Brain microvascular endothelial cell (primary cell): ENCODE measurements around the gene SERPINE3.

ENCODE experiments used
- DNase-seq: peaks from one replicate; pipeline ENCODE4 v3.0.0-alpha.2; 2020
- H3K27ac ChIP-seq: fragments of 250-450 bp; sonication (Bioruptor Pico); 2 replicates; pipeline ENCODE4 v1.5.1; 2020; ENCODE audit warnings: mild to moderate bottlenecking, moderate library complexity
- H3K27me3 ChIP-seq: fragments of 250-450 bp; sonication (Bioruptor Pico); replicated peaks from 2 replicates; pipeline ENCODE4 v1.5.1; 2020; ENCODE audit warnings: mild to moderate bottlenecking
- H3K36me3 ChIP-seq: fragments of 250-450 bp; sonication (Bioruptor Pico); replicated peaks from 2 replicates; pipeline ENCODE4 v1.5.1; 2020; ENCODE audit warnings: mild to moderate bottlenecking
- H3K4me3 ChIP-seq: 2 replicates; pipeline ENCODE4 v1.5.1; 2011; ENCODE audit warnings: low read depth, mild to moderate bottlenecking, control low read depth, low read length, moderate library complexity
- in situ Hi-C: cut with HindIII; loops from 2 replicates; pipeline ENCODE4 v1.10.0; 2017; ENCODE audit warnings: low sequenced_read_pairs, low pct_ligation_motif_present
- TF ChIP-seq, protein P1 (sequence below): IDR thresholded peaks from 2 replicates; pipeline ENCODE4 v1.5.1; 2011; ENCODE audit warnings: low read depth, mild to moderate bottlenecking, moderate library complexity, low read length, control low read depth, inconsistent platforms; ENCODE audit errors: missing control alignments

Gene SERPINE3

DNA sequence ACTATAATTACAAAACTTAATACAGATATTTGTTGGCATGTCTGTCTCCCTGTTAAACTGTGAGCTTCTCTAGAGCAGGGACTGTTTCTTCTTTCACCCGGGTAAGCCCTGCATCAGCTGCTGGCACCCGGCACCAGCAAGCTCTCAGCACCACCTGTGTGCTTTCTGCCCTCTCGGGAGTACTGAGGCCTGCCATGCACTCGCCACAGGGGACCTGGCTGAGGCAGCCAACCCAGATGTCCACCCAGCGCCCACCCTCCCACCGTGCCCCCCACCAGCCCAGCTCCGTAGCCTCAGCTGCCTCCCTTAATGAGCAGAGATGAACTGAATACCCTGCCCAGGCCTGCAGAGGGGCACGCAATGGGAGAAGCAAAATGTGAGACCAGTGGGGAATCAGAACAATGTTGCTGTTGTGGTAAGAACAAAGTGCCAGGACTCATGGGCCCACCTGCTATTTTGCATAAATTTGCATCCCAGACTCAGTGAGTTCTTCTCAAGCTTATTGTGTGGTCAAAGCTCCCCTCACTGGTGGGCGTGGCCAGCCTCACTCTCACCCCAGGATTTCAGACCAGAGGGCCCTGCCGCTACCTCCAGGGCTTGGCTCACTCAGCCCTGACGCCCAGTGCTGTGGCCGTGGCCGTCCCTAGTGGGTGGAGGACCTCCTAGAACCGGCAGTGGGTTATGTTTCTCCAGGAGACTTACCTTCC lies 14.6 kb upstream of the SERPINE3 start:
- H3K36me3 ChIP-seq = no peaks in the 10 kb centered on the region
- H3K27ac ChIP-seq = no peak overlapping the region
- H3K4me3 ChIP-seq = no peak overlapping the region
- DNase-seq = no peak
- no peaks in the 10 kb centered on the region for H3K27me3 ChIP-seq
- TF ChIP-seq, protein P1, sequence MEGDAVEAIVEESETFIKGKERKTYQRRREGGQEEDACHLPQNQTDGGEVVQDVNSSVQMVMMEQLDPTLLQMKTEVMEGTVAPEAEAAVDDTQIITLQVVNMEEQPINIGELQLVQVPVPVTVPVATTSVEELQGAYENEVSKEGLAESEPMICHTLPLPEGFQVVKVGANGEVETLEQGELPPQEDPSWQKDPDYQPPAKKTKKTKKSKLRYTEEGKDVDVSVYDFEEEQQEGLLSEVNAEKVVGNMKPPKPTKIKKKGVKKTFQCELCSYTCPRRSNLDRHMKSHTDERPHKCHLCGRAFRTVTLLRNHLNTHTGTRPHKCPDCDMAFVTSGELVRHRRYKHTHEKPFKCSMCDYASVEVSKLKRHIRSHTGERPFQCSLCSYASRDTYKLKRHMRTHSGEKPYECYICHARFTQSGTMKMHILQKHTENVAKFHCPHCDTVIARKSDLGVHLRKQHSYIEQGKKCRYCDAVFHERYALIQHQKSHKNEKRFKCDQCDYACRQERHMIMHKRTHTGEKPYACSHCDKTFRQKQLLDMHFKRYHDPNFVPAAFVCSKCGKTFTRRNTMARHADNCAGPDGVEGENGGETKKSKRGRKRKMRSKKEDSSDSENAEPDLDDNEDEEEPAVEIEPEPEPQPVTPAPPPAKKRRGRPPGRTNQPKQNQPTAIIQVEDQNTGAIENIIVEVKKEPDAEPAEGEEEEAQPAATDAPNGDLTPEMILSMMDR = no peak
- in situ Hi-C loops = no loop called here

DNA sequence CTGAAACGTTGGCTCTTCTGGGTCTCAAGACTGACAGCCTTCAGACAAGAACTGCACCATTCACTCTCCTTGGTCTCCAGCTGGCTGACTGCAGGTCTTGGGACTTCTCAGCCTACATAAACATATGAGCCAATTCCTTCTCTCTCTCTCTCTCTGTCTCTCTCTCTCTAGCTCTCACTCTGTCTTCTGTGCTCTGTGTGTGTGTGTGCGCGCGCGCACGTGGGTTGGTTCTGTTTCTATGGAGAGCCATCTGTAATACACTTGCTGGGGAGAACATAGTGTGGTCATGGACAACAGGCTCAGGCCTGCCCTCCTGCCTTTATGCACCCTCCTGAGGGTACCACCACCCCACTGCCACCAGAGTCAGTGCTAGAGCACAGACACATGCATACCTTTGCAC lies 13.7 kb upstream of the SERPINE3 start:
- TF ChIP-seq, protein P1 = no peak
- Histone ChIP-seq H3K27ac (no peak overlapping the region), H3K4me3 (no peak overlapping the region), H3K36me3 (no peaks in the 10 kb centered on the region), H3K27me3 (no peaks in the 10 kb centered on the region)
- DNase-seq = no peak
- in situ Hi-C loops = no loop called here

DNA sequence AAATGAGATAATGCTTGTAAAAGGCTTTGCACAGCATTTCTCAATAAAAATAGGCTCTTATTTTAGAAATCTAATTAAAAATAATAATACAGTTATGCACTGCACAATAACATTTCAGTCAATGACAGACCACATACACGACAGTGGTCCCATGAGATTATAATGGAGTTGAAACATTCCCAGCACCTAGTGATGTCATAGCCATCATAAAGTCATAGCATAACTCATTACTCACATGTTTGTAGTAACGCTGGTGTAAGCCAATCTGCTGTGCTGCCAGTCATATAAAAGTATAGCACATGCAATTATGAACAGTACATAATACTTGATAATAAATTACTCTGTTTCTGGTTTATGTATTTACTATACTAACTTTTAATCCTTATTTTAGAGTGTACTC lies 12.7 kb upstream of the SERPINE3 start:
- TF ChIP-seq, protein P1 = no peak
- no peak for DNase-seq
- H3K36me3 ChIP-seq = no peaks in the 10 kb centered on the region
- H3K27me3 ChIP-seq = no peaks in the 10 kb centered on the region
- in situ Hi-C loops = no loop called here
- no peak overlapping the region for H3K4me3 ChIP-seq
- no peak overlapping the region for H3K27ac ChIP-seq

DNA sequence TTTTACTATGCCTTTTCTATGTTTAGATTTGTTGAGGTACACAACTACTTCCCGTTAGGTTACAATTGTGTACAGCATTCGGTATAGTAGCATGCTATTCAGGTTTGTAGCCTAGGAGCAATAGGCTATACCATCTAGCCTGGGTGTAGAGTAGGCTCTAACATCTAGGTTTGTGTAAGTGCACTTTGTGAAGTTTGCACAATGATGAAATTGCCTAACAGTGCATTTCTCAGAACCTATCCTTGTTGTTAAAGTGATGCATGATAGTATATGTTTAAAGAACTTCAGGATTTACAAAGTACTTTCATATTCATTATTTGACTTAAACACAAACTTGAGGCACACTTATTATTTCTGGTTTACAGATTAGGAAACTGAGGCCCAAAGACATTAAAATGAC lies 11.5 kb upstream of the SERPINE3 start:
- Histone ChIP-seq H3K36me3 (no peaks in the 10 kb centered on the region), H3K4me3 (no peak overlapping the region), H3K27ac (no peak overlapping the region), H3K27me3 (no peaks in the 10 kb centered on the region)
- in situ Hi-C loops = no loop called here
- TF ChIP-seq, protein P1 = no peak
- DNase-seq = no peak

DNA sequence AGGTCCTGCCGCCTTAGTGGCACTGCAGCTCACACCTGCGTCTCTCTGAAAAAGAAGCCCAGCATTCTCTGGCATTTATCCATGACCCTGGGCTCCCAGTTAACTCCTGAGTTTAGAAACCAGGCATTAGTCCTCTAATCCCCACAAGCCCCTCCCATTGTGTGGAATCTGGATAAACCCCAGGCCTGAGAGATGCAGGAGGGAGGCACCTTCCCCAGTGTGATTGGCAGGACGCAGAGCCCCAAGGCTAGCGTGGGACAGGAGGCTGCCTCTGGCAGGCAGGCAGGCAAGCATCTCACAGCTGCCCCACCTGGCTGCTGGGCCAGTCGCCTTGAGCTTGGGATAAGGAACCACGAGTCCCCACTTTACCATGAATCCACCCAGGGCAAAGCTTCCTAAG lies 11.0 kb upstream of the SERPINE3 start:
- TF ChIP-seq, protein P1 = no peak
- no peaks in the 10 kb centered on the region for H3K27me3 ChIP-seq
- no peaks in the 10 kb centered on the region for H3K36me3 ChIP-seq
- no peak for DNase-seq
- H3K27ac ChIP-seq = no peak overlapping the region
- in situ Hi-C loops = no loop called here
- no peak overlapping the region for H3K4me3 ChIP-seq

DNA sequence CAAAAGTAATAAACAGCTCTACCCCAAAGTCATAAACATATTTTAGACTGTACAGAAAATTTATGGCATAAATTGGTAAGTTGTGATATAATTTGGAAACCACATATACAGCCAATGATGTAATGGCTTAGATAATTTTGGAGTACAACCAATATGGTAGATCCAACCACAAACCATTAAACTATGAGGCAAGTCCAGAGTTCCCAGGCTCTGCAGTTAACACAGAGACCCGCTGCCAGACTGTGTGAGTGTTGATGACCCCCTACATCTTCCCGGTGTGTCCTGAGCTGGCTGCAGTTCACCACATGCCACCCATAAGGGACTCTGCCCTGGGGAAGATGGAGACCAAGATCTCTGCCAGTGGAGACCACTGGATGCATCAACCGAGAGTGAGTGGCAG lies 9.9 kb upstream of the SERPINE3 start:
- no peak for DNase-seq
- Histone ChIP-seq H3K36me3 (no peaks in the 10 kb centered on the region), H3K27ac (no peak overlapping the region), H3K27me3 (no peaks in the 10 kb centered on the region), H3K4me3 (no peak overlapping the region)
- TF ChIP-seq, protein P1 = no peak
- in situ Hi-C loops = no loop called here
